GM10266 (cell line): ENCODE results near the gene SPG7.

ENCODE experiments used
- DNase-seq: peaks from one replicate; pipeline ENCODE4 v3.0.0; 2012; ENCODE audit errors: extremely low spot score
- CTCF ChIP-seq: IDR thresholded peaks from 2 replicates; pipeline ENCODE4 v1.5.1; 2012; ENCODE audit warnings: mild to moderate bottlenecking, low read depth; ENCODE audit not compliant: control insufficient read depth, insufficient read depth; ENCODE audit errors: missing control alignments

The SPG7 gene

GRCh38 chr16:89605186-89605970 is 97.2 kb downstream of the SPG7 start:
- TF ChIP-seq CTCF, result no peak
- DNase-seq, result no peak

GRCh38 chr16:89606006-89606405 is 97.8 kb downstream of the SPG7 start:
- no peak for TF ChIP-seq CTCF

More at GRCh38 chr16:89606006-89606405, 97.8 kb downstream of the SPG7 start:
- DNase-seq, result no peak
